Lung (tissue), 16 donors: Measurements from ENCODE around the gene PLAA. TPM values are rescaled to one million over a fixed set of nuclear protein-coding genes. Genes with fewer than 3 reads are reported as not detected.

Experiments used
- ATAC-seq: fragments of 200-7000 bp; cut with Tn5 transposase; one replicate; pipeline ENCODE4 v1.9.1; 2020; ENCODE audit warnings: moderate number of reproducible peaks; ENCODE audit not compliant: insufficient read depth, low FRiP score
- DNase-seq, 3 donors: peaks; one replicate each; pipeline ENCODE4 v3.0.0-alpha.2; 2013 to 2017
- H3K27ac ChIP-seq, 2 donors: one replicate each; pipeline ENCODE4 v1.5.1; 2013; ENCODE audit warnings: mild to moderate bottlenecking in 2 of 2, moderate library complexity in 2 of 2, control low read depth in 1 of 2, inconsistent platforms in 1 of 2, low read depth in 1 of 2, low read length in 1 of 2
- H3K27me3 ChIP-seq, 3 donors: one replicate each; pipeline ENCODE4 v1.5.1; 2013; ENCODE audit warnings: low read length in 2 of 3; ENCODE audit not compliant: control insufficient read depth in 3 of 3, insufficient read depth in 3 of 3
- H3K36me3 ChIP-seq, 4 donors: one replicate each; pipeline ENCODE4 v1.5.1; 2013; ENCODE audit warnings: low read length in 4 of 4, mild to moderate bottlenecking in 1 of 4, moderate library complexity in 1 of 4; ENCODE audit not compliant: control insufficient read depth in 4 of 4, insufficient read depth in 4 of 4
- H3K4me1 ChIP-seq, 5 donors: one replicate each; pipeline ENCODE4 v1.5.1; 2013; ENCODE audit warnings: low read length in 5 of 5, mild to moderate bottlenecking in 2 of 5, moderate library complexity in 1 of 5; ENCODE audit not compliant: control insufficient read depth in 5 of 5, insufficient read depth in 5 of 5
- H3K4me3 ChIP-seq: one replicate; pipeline ENCODE4 v1.5.1; 2013; ENCODE audit warnings: mild to moderate bottlenecking, control low read depth, moderate library complexity
- H3K9ac ChIP-seq, 2 donors: one replicate each; pipeline ENCODE4 v1.5.1; 2013; ENCODE audit warnings: low read length in 2 of 2, control low read depth in 1 of 2; ENCODE audit not compliant: insufficient read depth in 1 of 2
- H3K9me3 ChIP-seq, 4 donors: one replicate each; pipeline ENCODE4 v1.5.1; 2013; ENCODE audit warnings: low read length in 3 of 4, mild to moderate bottlenecking in 1 of 4, moderate library complexity in 1 of 4; ENCODE audit not compliant: control insufficient read depth in 4 of 4, insufficient read depth in 3 of 4
- WGBS, 2 donors: extraction: QIAGEN DNeasy Blood & Tissue Kit; methylation state at CpG; one replicate each; pipeline ENCODE4 v1.1.7; 2013; 5-methylcytosine and 5-hydroxymethylcytosine counted together
- long read RNA-seq, 5 donors: transcript quantifications; one replicate each; lab custom pipeline, GENCODE V29; 2026
- polyA plus RNA-seq, 2 donors: library from polyadenylated mRNA; stranded (reverse); fragments of 200-250 nt; gene quantifications; one replicate each; pipeline ENCODE4 v1.2.1, GENCODE V29; 2013
- total RNA-seq, 2 donors: library from RNA; depleted of rRNA in 1 of 2; stranded (reverse); fragments of >200 nt in 1 of 2; gene quantifications; one replicate each; pipeline ENCODE4 v1.2.1, GENCODE V29; 2014 to 2021
- TF ChIP-seq, protein P1 (sequence below): IDR thresholded peaks from 2 replicates; pipeline ENCODE4 v1.5.1; 2012; ENCODE audit warnings: mild to moderate bottlenecking; ENCODE audit errors: control extremely low read depth, extremely low read depth
- donor health status: control.
- donor health status: control.
- donor health status: Bipolar disorder and iron deficiency.
- donor health status: healthy.
- donor health status: DM: yes; HTN: yes; CAD: no.

The PLAA gene
- total RNA-seq (10 to 100 TPM; 24.7 to 25.2 TPM), polyA plus RNA-seq (10 to 100 TPM in 1 of 2 donors, 1 to 10 TPM in 1; 8.8 to 19.3 TPM)
- long read RNA-seq, donor 1, full-length matches to known transcripts, result 8 of 8 reads
- long read RNA-seq, donor 1, partial matches to known transcripts, result 0 of 8 reads
- long read RNA-seq, donor 1, other reads (novel, unspliced or antisense), result 0 of 8 reads
- long read RNA-seq, donor 2, full-length matches to known transcripts, result 1 of 1 reads
- long read RNA-seq, donor 2, partial matches to known transcripts, result 0 of 1 reads
- long read RNA-seq, donor 2, other reads (novel, unspliced or antisense), result 0 of 1 reads
- long read RNA-seq, donor 3, full-length matches to known transcripts, result 5 of 5 reads
- long read RNA-seq, donor 3, partial matches to known transcripts, result 0 of 5 reads
- long read RNA-seq, donor 3, other reads (novel, unspliced or antisense), result 0 of 5 reads
- long read RNA-seq, donor 4, partial matches to known transcripts, result 6 of 7 reads
- long read RNA-seq, donor 4, other reads (novel, unspliced or antisense), result 0 of 7 reads
- long read RNA-seq, donor 5, full-length matches to known transcripts, result 4 of 31 reads
- long read RNA-seq, donor 5, partial matches to known transcripts, result 27 of 31 reads
- long read RNA-seq, donor 5, other reads (novel, unspliced or antisense), result 0 of 31 reads

DNA sequence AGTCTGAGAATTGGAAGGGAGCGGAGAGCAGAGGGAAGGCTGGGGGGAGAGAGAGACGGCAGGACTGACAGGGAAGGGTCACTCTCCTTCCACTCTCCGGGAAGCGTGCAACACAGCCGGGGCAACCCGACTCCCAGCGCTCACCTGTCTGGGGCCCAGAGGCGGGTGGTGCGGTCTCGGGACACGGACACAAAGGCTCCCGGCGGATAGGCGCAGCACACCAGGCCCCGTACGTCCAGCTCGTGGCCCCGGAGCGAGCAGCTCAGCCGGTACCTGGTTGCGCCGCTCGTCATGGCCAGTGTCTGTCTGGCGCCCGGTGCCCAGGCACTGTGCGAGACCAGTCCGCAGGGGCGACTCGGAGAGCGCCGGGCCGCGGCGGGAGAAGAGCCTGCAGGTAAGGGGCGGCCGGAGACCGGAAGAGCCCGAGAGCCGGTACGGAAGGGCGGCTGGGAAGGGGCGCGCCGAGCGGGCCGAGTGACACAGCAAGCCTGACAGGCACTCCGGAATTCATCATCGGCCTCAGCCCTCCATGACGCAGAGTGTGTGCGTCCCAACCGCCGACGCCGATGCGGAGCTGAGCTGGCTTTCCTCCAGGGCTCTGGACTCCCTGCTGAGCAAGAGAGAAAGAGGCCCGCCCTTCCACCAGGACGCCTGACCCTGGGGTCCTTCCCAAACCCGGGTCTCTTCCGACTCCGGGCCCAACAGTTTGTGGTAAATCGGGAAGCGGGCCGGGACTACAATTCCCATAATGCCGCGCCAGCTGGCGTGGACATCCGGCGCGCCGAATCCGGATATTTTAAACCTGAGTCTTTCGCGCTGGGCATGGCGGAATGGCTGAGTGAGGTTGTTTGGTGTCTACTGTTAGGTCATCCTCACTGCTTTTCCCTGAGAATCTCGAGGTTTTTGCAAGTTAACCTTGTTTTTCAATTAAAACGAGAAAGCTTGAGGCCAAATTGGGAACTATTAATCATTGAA, at the start of gene PLAA:
TSS of gene PLAA (minus strand) at position 490 of the 975 bp plus-strand sequence. CDS start at position 293, 197 bp downstream.
- H3K27ac ChIP-seq, result peak within 1 kb of the TSS; percentile 96 to 99
- H3K9me3 ChIP-seq, result no peaks in the 10 kb centered on the region
- 0% methylated on average over 75 to 76 of the region's 76 CpGs for WGBS, 2 donors
- ATAC-seq, result peak; percentile 99
- no peaks in the 10 kb centered on the region for H3K27me3 ChIP-seq
- TF ChIP-seq, protein P1, sequence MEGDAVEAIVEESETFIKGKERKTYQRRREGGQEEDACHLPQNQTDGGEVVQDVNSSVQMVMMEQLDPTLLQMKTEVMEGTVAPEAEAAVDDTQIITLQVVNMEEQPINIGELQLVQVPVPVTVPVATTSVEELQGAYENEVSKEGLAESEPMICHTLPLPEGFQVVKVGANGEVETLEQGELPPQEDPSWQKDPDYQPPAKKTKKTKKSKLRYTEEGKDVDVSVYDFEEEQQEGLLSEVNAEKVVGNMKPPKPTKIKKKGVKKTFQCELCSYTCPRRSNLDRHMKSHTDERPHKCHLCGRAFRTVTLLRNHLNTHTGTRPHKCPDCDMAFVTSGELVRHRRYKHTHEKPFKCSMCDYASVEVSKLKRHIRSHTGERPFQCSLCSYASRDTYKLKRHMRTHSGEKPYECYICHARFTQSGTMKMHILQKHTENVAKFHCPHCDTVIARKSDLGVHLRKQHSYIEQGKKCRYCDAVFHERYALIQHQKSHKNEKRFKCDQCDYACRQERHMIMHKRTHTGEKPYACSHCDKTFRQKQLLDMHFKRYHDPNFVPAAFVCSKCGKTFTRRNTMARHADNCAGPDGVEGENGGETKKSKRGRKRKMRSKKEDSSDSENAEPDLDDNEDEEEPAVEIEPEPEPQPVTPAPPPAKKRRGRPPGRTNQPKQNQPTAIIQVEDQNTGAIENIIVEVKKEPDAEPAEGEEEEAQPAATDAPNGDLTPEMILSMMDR, result no peak
- peak within 1 kb of the TSS; percentile 86 for H3K4me3 ChIP-seq
- DNase-seq, result peak; percentile 93 to 96 (median 96)
- H3K4me1 ChIP-seq, result peaks cover 0 to 25% (median 4%) of the 10 kb centered on the region in 5 donors
- H3K36me3 ChIP-seq, result peaks cover 0 to 3% (median 1%) of the 10 kb centered on the region in 4 donors
- H3K9ac ChIP-seq, result peak within 1 kb of the TSS; percentile 86 to 95

DNA sequence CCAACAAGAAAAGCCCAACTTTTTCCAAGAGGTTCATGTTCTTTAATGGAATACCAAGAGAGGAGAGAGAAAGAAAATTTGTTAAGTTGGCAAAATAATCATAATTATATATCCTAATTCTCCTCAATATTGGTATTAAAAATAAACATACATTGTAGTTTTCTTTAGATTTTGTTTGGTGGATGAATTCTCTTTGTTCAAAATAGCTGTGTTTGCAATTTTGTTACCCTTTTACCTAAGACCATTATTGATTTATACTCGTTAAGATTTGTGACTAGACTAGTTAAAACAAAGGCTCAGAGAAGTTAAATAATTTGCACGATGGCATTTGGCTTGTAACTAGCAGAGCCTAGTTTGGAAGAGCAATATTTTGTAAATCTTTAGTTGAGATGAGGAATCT, 48.8 kb upstream of the PLAA start:
- TF ChIP-seq, protein P1, result no peak
- no peak overlapping the region for H3K9ac ChIP-seq
- no peak overlapping the region for H3K27ac ChIP-seq

DNA sequence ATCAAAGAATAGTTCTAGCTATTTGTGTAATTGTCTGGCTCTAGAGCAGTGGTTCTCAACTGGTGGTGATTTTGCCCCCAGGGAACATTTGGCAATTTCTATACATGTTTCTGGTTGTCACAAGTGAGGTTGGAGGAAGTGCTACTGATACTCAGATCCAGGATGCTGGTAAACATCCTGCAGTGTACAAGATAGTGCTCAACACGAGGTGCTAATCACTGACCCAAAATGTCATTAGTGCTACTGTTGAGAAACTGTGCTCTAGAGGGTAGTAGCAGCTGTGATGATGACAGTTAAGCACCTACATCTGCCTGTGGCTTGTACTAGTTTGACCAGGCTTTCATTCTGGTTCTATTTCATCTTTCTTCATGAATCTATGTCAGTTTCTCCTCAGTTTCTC, 36.3 kb upstream of the PLAA start:
- H3K4me3 ChIP-seq, result no peak overlapping the region
- TF ChIP-seq, protein P1, result no peak
- H3K9ac ChIP-seq, result no peak overlapping the region
- no peaks in the 10 kb centered on the region for H3K4me1 ChIP-seq
- ATAC-seq, result no peak
- H3K27ac ChIP-seq, result no peak overlapping the region
- no peak for DNase-seq
- 50 to 55% methylated on average over 1 of the region's 1 CpG for WGBS, 2 donors
- H3K36me3 ChIP-seq, result peaks cover 6 to 17% (median 9%) of the 10 kb centered on the region in 4 donors
- H3K27me3 ChIP-seq, result no peaks in the 10 kb centered on the region
- peaks cover 0 to 1% (median 0%) of the 10 kb centered on the region in 4 donors for H3K9me3 ChIP-seq

More for the DNA sequence above, 48.8 kb upstream of the PLAA start:
- Histone ChIP-seq H3K4me3 (no peak overlapping the region), H3K4me1 (no peaks in the 10 kb centered on the region), H3K9me3 (no peaks in the 10 kb centered on the region), H3K36me3 (peaks cover 0 to 5% (median 2%) of the 10 kb centered on the region in 4 donors), H3K27me3 (no peaks in the 10 kb centered on the region)
- ATAC-seq (no peak), DNase-seq (no peak)
- 90 to 96% methylated on average over 2 of the region's 2 CpGs for WGBS, 2 donors
